Measurements from ENCODE around the gene KCNH3.

KCNH3 gene

DNA sequence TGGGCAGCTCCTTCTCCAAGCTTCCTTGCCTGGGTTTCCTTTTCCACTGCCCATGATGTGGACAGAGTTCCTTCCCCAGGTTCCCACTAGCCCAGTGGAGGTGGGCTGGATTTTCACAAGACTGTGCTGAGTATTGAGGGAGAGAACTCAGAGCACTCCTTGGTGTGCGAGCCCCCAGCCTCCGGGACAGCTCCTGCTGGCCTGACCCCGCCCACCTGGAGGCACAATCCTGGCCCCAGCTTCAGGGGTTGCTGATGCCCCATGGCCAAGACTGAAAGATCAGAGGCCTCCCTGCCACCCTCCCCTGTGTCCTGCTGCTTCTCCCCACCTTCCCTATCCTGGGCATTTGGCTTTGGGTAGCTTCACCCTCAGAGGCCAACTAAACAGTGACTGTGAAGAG, 7.7 kb downstream of the KCNH3 start:
- DNase-seq = no peak

GRCh38 chr12:49547090-49547690, 8.4 kb downstream of the KCNH3 start:
- no peak for DNase-seq

DNA sequence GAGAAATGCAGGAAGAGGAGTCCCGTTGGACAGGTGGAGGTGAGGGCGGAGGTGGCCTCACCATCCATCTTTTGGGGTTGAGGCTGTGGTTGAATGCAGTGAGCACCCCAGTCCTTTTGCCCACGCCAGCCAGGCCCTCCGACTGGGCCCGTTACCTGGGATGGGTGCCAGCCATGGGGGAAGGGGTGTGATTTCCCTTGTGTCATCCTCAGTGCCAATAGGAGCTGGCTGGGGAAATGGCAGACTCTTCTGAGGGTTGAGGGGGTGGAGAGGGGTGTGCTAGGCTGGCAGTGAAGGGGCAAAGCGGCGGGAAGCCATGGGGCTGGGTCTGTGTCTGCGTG, 9.6 kb downstream of the KCNH3 start:
- no peak for DNase-seq

DNA sequence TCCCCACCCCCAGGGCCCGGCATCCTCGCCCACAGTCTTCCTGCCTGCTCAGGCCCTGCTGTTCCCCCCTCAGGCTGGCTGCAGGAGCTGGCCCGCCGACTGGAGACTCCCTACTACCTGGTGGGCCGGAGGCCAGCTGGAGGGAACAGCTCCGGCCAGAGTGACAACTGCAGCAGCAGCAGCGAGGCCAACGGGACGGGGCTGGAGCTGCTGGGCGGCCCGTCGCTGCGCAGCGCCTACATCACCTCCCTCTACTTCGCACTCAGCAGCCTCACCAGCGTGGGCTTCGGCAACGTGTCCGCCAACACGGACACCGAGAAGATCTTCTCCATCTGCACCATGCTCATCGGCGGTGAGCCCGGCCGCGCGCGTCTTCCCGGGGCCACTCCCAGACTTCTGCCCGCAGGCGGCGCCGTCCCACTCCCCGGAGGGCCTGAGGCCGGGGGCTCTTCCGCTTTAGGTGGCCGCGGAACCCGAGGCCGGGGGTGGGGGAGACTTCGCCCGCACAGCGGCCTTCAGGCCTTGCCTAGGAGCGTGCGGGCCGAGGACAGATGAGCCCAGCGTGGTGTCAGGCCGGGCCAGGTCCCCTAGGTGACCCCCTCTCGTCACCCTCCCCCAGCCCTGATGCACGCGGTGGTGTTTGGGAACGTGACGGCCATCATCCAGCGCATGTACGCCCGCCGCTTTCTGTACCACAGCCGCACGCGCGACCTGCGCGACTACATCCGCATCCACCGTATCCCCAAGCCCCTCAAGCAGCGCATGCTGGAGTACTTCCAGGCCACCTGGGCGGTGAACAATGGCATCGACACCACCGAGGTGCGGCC, 10.2 kb downstream of the KCNH3 start:
- no peak for DNase-seq

- no peak for DNase-seq
Observed at GRCh38 chr12:49549735-49550692, 11.2 kb downstream of the KCNH3 start.

GRCh38 chr12:49550693-49551252, 11.9 kb downstream of the KCNH3 start:
- no peak for DNase-seq

GRCh38 chr12:49552014-49552413, 13.2 kb downstream of the KCNH3 start:
- no peak for DNase-seq

DNA sequence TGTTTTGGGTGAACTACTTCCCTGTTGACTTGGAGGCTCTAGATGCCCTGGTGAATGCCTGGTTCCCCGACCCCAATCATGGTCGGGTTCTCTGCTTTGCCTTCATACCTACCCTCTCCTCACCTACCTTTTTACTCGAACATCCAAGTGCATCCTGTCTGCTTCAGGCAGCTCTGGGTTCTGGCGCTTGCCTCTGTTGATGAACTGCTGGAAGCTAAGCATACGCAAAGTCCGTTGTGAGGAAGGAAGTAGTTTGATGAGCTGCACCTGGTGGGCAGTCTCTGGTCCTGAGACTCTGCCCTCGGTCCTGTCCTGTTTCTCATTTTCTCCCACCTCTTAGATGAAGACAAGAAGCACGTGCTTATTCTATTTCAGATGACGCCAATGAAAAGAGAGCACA, 13.6 kb downstream of the KCNH3 start:
- DNase-seq = no peak

- no peak for DNase-seq
Observed at GRCh38 chr12:49552899-49553298, 14.1 kb downstream of the KCNH3 start.

DNA sequence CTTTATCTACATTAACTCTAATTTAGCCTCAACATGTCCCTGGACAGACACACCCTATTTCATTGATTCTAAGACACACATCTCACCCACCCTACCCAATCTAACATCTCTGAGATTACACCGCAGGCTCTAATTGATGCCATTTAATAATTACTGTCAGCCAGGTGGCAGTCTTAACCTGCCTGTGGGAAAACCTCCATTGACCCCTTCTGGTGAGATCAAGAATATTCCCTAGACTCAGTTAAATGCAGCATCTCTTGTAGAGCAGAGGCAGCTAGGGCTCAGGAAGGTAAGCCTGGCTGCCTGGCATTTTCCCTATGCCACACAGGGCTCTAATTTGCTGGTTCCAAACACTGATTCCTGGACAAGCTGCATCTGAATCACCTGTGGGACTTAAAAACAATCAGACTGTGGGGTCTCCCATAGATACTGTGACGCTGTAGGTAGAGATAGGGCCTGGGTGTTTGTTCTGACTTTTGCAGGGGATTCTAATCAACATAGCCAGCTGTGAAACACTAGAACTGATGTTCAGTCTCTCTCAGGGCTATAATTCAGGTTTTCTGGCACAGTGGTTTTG, 14.8 kb downstream of the KCNH3 start:
- no peak for DNase-seq

DNA sequence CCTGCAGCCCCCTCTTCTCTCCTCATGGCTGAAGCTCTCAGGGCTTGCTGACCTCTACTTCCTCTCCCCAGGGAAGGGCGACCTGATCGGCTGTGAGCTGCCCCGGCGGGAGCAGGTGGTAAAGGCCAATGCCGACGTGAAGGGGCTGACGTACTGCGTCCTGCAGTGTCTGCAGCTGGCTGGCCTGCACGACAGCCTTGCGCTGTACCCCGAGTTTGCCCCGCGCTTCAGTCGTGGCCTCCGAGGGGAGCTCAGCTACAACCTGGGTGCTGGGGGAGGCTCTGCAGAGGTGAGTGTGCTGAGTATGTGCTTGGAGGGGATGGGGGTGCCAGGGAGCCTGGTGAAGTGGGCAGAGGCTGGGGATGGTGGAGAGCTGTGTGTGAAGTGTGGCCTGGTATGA, 15.4 kb downstream of the KCNH3 start:
- DNase-seq = no peak

DNA sequence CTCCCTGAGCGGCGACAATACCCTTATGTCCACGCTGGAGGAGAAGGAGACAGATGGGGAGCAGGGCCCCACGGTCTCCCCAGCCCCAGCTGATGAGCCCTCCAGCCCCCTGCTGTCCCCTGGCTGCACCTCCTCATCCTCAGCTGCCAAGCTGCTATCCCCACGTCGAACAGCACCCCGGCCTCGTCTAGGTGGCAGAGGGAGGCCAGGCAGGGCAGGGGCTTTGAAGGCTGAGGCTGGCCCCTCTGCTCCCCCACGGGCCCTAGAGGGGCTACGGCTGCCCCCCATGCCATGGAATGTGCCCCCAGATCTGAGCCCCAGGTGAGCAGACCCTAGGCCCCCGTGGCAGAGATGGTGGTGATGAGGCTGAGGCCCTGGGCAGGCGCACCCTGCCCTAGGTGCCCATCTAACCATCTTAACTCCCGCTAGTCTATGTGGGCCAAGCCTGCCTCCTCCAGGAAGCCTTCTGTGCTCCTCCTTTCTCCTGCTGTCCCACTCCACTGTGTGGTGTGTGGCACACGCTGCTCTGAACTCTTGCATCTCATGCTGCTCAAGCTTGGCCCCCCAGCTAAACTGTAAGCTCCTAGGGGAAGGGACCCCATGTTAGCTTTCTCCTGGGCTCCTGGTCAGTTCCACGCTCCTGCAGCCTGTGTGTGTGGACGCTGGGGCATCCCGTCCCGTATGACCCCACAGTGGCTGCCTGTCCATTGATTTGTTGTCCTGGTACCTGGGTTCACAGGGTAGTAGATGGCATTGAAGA, 17.0 kb downstream of the KCNH3 start:
- DNase-seq = no peak

- no peak for DNase-seq
Observed at GRCh38 chr12:49556391-49557186, 17.8 kb downstream of the KCNH3 start.

GRCh38 chr12:49557187-49557916, 18.5 kb downstream of the KCNH3 start:
- DNase-seq = no peak

GRCh38 chr12:49557917-49558215, 19.0 kb downstream of the KCNH3 start:
- DNase-seq = no peak

DNA sequence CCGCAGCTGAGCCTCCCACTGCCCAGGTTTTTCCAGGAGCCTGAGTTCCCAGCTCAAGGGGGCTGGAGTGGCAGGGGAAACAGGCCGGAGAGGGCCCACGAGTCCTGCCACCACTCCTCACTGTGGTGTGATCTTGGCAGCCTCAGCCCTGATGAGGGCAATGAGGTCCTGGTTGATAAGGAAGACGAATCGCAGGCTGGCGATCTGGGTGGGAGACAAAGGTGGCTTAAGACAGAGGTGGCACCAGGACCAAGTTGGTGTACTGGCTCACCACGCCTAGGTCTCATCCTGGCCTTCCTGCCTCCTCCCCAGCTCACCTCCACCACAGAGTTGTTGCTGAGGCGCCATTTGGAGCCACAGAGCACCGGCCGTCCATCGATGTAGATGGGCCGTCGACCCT, 19.7 kb downstream of the KCNH3 start:
- no peak for DNase-seq

DNA sequence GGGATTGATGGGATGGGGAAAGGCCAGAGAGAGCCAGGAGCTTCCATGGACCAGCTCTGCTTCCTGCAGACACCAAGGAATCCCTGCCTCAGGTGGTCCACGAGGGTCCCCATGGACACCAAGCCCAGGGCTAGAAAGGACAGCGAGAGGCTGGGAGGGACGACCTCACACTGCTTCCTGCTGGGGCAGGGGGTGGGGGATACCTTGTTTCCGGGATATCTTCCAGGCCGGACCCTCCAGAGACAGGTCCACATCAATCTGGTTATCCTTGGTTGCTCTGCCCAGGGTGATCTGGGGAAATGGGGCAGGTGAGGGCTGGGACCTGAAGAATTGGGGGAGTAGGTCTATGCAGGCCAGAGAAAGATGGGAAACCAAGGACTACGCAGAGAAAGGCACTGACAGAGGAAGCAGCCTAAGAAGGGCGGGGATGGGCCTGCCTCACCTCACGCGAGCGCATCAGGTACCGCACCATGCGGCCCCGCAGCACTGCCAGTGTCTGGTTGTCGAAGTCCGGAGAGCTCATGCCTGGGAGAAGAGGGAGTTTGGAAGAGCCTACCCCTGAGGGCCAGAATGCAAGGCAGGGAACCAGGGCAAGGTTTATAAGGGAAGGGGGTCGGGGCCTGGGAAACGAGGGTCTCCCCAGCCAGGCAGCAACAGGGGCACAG, 20.3 kb downstream of the KCNH3 start:
- no peak for DNase-seq

GRCh38 chr12:49560695-49561094, 21.9 kb downstream of the KCNH3 start:
- DNase-seq = no peak

GRCh38 chr12:49562233-49562632, 23.4 kb downstream of the KCNH3 start:
- DNase-seq = no peak

DNA sequence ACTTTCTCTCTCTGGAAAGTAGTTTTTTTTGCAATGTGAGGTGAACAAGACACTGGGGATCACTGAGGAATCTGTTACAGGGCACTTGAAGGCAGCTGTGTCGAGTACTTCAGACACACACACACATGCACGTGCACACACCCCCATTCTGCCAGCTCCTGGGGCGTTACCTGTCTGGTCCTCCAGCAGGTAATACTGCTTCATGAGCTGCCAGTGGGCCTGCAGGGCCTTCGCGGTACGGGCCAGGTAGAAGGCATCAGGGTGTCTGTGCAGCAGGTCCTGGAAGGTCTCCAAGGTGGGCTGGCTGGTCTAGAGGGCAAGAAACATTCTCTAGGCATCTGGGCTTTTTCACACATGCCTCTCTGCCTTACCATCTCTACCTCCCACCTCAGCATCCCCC, 24.0 kb downstream of the KCNH3 start:
- DNase-seq = no peak

Data from bone marrow (tissue), 2 donors.